NB4 (cell line): ENCODE results near the gene PNMT.

Experiments
- MYC ChIP-seq: IDR thresholded peaks from 2 replicates; pipeline ENCODE4 v1.6.1; 2011; ENCODE audit warnings: low read depth, low read length
- POLR2A ChIP-seq: IDR thresholded peaks from 2 replicates; pipeline ENCODE4 v1.6.1; 2011; ENCODE audit warnings: mild to moderate bottlenecking; ENCODE audit not compliant: insufficient read length; ENCODE audit errors: extremely low read depth
- TF ChIP-seq, protein P1 (sequence below): IDR thresholded peaks from one replicate; pipeline ENCODE4 v1.5.1; 2012; ENCODE audit warnings: low read depth, low read length
- TF ChIP-seq, protein P2 (sequence below): IDR thresholded peaks from 2 replicates; pipeline ENCODE4 v1.6.1; 2011; ENCODE audit warnings: low read depth, low read length

- TF ChIP-seq, protein P1, sequence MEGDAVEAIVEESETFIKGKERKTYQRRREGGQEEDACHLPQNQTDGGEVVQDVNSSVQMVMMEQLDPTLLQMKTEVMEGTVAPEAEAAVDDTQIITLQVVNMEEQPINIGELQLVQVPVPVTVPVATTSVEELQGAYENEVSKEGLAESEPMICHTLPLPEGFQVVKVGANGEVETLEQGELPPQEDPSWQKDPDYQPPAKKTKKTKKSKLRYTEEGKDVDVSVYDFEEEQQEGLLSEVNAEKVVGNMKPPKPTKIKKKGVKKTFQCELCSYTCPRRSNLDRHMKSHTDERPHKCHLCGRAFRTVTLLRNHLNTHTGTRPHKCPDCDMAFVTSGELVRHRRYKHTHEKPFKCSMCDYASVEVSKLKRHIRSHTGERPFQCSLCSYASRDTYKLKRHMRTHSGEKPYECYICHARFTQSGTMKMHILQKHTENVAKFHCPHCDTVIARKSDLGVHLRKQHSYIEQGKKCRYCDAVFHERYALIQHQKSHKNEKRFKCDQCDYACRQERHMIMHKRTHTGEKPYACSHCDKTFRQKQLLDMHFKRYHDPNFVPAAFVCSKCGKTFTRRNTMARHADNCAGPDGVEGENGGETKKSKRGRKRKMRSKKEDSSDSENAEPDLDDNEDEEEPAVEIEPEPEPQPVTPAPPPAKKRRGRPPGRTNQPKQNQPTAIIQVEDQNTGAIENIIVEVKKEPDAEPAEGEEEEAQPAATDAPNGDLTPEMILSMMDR: no peak
- no peak for TF ChIP-seq POLR2A
- TF ChIP-seq MYC: no peak
- TF ChIP-seq, protein P2, sequence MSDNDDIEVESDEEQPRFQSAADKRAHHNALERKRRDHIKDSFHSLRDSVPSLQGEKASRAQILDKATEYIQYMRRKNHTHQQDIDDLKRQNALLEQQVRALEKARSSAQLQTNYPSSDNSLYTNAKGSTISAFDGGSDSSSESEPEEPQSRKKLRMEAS: no peak
Observed at GRCh38 chr17:39659279-39660010, 8.8 kb upstream of the PNMT start.
